ENCODE data around the gene KRTCAP2.

Gene KRTCAP2

GRCh38 chr1:155124503-155125463 is 48.3 kb downstream of the KRTCAP2 start:
- H3K9ac ChIP-seq, result no peak overlapping the region
- H3K4me3 ChIP-seq (ENCODE audit: low read depth, low read length), result no peak overlapping the region
- H3K27ac ChIP-seq, result no peak overlapping the region
- H3K79me2 ChIP-seq, result no peaks in the 10 kb centered on the region
- no peak overlapping the region for H2AFZ ChIP-seq
- no peaks in the 10 kb centered on the region for H3K36me3 ChIP-seq (ENCODE audit: control insufficient read depth, insufficient read depth, low read length)
- no peaks in the 10 kb centered on the region for H3K9me3 ChIP-seq (ENCODE audit: control insufficient read depth, low read length)
- no peaks in the 10 kb centered on the region for H3K27me3 ChIP-seq (ENCODE audit: control insufficient read depth, insufficient read depth, low read length)
- H3K4me1 ChIP-seq, result no peaks in the 10 kb centered on the region
- no peak for TF ChIP-seq CTCF (IDR thresholded peaks at IDR 0.05)
- no peak overlapping the region for H3K4me2 ChIP-seq (ENCODE audit: low read length)

- Histone ChIP-seq H3K4me3 (ENCODE audit: low read depth, low read length) (no peak overlapping the region), H3K4me1 (no peaks in the 10 kb centered on the region), H3K36me3 (ENCODE audit: control insufficient read depth, insufficient read depth, low read length) (no peaks in the 10 kb centered on the region), H3K27ac (no peak overlapping the region), H3K27me3 (ENCODE audit: control insufficient read depth, insufficient read depth, low read length) (no peaks in the 10 kb centered on the region), H3K4me2 (ENCODE audit: low read length) (no peak overlapping the region), H2AFZ (no peak overlapping the region), H3K9ac (no peak overlapping the region), H3K9me3 (ENCODE audit: control insufficient read depth, low read length) (no peaks in the 10 kb centered on the region), H3K79me2 (no peaks in the 10 kb centered on the region)
- TF ChIP-seq CTCF (IDR thresholded peaks at IDR 0.05), result no peak
Measured at GRCh38 chr1:155123801-155124200, 49.3 kb downstream of the KRTCAP2 start.

- H3K9me3 ChIP-seq (ENCODE audit: control insufficient read depth, low read length), result no peaks in the 10 kb centered on the region
- H3K4me3 ChIP-seq (ENCODE audit: low read depth, low read length), result no peak overlapping the region
- H2AFZ ChIP-seq, result no peak overlapping the region
- no peak overlapping the region for H3K9ac ChIP-seq
- H3K79me2 ChIP-seq, result no peaks in the 10 kb centered on the region
- TF ChIP-seq CTCF (IDR thresholded peaks at IDR 0.05), result no peak
- no peaks in the 10 kb centered on the region for H3K4me1 ChIP-seq
- H3K36me3 ChIP-seq (ENCODE audit: control insufficient read depth, insufficient read depth, low read length), result no peaks in the 10 kb centered on the region
- no peak overlapping the region for H3K27ac ChIP-seq
- no peak overlapping the region for H3K4me2 ChIP-seq (ENCODE audit: low read length)
- no peaks in the 10 kb centered on the region for H3K27me3 ChIP-seq (ENCODE audit: control insufficient read depth, insufficient read depth, low read length)
Measured at GRCh38 chr1:155122308-155122707, 50.8 kb downstream of the KRTCAP2 start.

GRCh38 chr1:155121249-155121648 is 51.9 kb downstream of the KRTCAP2 start:
- H3K4me2 ChIP-seq (ENCODE audit: low read length), result no peak overlapping the region
- no peak overlapping the region for H3K4me3 ChIP-seq (ENCODE audit: low read depth, low read length)
- no peaks in the 10 kb centered on the region for H3K27me3 ChIP-seq (ENCODE audit: control insufficient read depth, insufficient read depth, low read length)
- no peaks in the 10 kb centered on the region for H3K36me3 ChIP-seq (ENCODE audit: control insufficient read depth, insufficient read depth, low read length)
- H3K79me2 ChIP-seq, result no peaks in the 10 kb centered on the region
- H3K9ac ChIP-seq, result no peak overlapping the region
- no peak overlapping the region for H2AFZ ChIP-seq
- no peak for TF ChIP-seq CTCF (IDR thresholded peaks at IDR 0.05)
- H3K27ac ChIP-seq, result no peak overlapping the region
- H3K9me3 ChIP-seq (ENCODE audit: control insufficient read depth, low read length), result no peaks in the 10 kb centered on the region
- H3K4me1 ChIP-seq, result no peaks in the 10 kb centered on the region

GRCh38 chr1:155120253-155120652 is 52.9 kb downstream of the KRTCAP2 start:
- Histone ChIP-seq H3K4me1 (no peaks in the 10 kb centered on the region), H3K27ac (no peak overlapping the region), H3K4me3 (ENCODE audit: low read depth, low read length) (no peak overlapping the region), H3K27me3 (ENCODE audit: control insufficient read depth, insufficient read depth, low read length) (no peaks in the 10 kb centered on the region), H3K9ac (no peak overlapping the region), H3K79me2 (no peaks in the 10 kb centered on the region), H3K4me2 (ENCODE audit: low read length) (no peak overlapping the region), H2AFZ (no peak overlapping the region), H3K36me3 (ENCODE audit: control insufficient read depth, insufficient read depth, low read length) (no peaks in the 10 kb centered on the region), H3K9me3 (ENCODE audit: control insufficient read depth, low read length) (no peaks in the 10 kb centered on the region)
- TF ChIP-seq CTCF (IDR thresholded peaks at IDR 0.05), result no peak

Measured in parathyroid adenoma (tissue), 2 donors.